ENCODE data around the gene TSHZ2. TPM values are rescaled to one million over a fixed set of nuclear protein-coding genes. Genes with fewer than 3 reads are reported as not detected.

The TSHZ2 gene
- total RNA-seq, 1 experiment from 2014 or later = 0.07 TPM

DNA sequence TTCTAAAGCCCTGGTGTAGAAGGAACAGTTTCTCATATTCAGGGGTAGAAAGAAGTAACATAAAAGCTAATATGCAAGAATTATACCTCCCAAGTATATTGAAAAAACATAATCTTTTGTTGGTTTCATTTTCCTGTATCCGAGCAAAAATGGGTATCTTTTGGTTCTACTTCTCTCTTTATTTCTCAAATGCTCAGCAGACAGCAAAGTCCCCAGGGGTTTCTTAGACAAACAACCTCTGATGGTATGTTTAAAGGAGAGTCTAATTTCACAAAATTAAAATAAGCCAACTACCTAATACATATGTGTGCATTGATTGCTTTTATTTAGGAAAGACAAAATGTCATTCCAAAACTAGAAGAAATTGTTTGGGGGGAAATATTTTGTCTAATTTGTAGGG is 131.0 kb downstream of the TSHZ2 start:
- no peak overlapping the region for H3T11ph ChIP-seq (ENCODE audit: low read length)
- H3K4me1 Mint-ChIP-seq = peaks cover 7 to 10% of the 10 kb centered on the region in 2 experiments; a peak in 1 of 4 replicates
- no peak overlapping the region for H3K56ac ChIP-seq (ENCODE audit: insufficient read length, low read depth, low read length)
- H3K14ac ChIP-seq (ENCODE audit: insufficient read depth, low read length) = no peak overlapping the region
- H3K27ac ChIP-seq (ENCODE audit: insufficient read length, low read depth, low read length) = no peak overlapping the region
- H3K79me2 ChIP-seq (ENCODE audit: insufficient read depth, low read length) = no peaks in the 10 kb centered on the region
- WGBS (ENCODE audit: extremely low coverage, insufficient read length, low lambda C conversion rate) = no CpG with 5 or more reads among the region's 1 CpG
- no peak overlapping the region for H2BK15ac ChIP-seq (ENCODE audit: low read depth, low read length)
- H2BK12ac ChIP-seq (ENCODE audit: insufficient read length, low read depth, low read length) = no peak overlapping the region
- no peaks in the 10 kb centered on the region for H3K79me1 ChIP-seq (ENCODE audit: insufficient read depth, low read depth, low read length, poor library complexity, severe bottlenecking)
- H2BK5ac ChIP-seq (ENCODE audit: insufficient read length, low read length) = no peak overlapping the region
- TF ChIP-seq, protein P1, sequence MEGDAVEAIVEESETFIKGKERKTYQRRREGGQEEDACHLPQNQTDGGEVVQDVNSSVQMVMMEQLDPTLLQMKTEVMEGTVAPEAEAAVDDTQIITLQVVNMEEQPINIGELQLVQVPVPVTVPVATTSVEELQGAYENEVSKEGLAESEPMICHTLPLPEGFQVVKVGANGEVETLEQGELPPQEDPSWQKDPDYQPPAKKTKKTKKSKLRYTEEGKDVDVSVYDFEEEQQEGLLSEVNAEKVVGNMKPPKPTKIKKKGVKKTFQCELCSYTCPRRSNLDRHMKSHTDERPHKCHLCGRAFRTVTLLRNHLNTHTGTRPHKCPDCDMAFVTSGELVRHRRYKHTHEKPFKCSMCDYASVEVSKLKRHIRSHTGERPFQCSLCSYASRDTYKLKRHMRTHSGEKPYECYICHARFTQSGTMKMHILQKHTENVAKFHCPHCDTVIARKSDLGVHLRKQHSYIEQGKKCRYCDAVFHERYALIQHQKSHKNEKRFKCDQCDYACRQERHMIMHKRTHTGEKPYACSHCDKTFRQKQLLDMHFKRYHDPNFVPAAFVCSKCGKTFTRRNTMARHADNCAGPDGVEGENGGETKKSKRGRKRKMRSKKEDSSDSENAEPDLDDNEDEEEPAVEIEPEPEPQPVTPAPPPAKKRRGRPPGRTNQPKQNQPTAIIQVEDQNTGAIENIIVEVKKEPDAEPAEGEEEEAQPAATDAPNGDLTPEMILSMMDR (conservative IDR thresholded peaks at IDR 0.05) = no peak
- no peaks in the 10 kb centered on the region for H4K20me1 ChIP-seq (ENCODE audit: control insufficient read depth, insufficient read depth, insufficient read length)
- no peak overlapping the region for H3K18ac ChIP-seq (ENCODE audit: insufficient read length, low read depth, low read length)
- no peak overlapping the region for H3K4me3 Mint-ChIP-seq
- H3K9ac ChIP-seq (ENCODE audit: extremely low read depth, insufficient read length, low read length) = no peak overlapping the region
- no peaks in the 10 kb centered on the region; the same call in 1 of the 2 replicates for H3K4me1 ChIP-seq (ENCODE audit: insufficient read depth, low read length)
- H4K91ac ChIP-seq (ENCODE audit: insufficient read length, low read depth, low read length) = no peak overlapping the region
- no peak overlapping the region for H4K5ac ChIP-seq (ENCODE audit: insufficient read length, low read depth, low read length)
- no peaks in the 10 kb centered on the region for H3K27me3 ChIP-seq (ENCODE audit: insufficient read depth, low read length)
- peaks cover 2% of the 10 kb centered on the region; the same call in 1 of the 2 replicates for H3K27me3 Mint-ChIP-seq (ENCODE audit: low read depth)
- no peaks in the 10 kb centered on the region for H3K9me3 ChIP-seq (ENCODE audit: control insufficient read depth, low read depth, low read length)
- H2AFZ ChIP-seq (ENCODE audit: low read length) = no peak overlapping the region
- no peaks in the 10 kb centered on the region for H3K23me2 ChIP-seq (ENCODE audit: insufficient read length, low read depth, low read length, poor library complexity, severe bottlenecking)
- H3K4ac ChIP-seq (ENCODE audit: low read depth, low read length) = no peak overlapping the region
- H3K36me3 Mint-ChIP-seq (ENCODE audit: insufficient read depth in 1 of 3, low read depth in 3 of 3) = no peaks in the 10 kb centered on the region; a peak in 2 of 7 replicates
- H3K23ac ChIP-seq (ENCODE audit: insufficient read length, low read depth, low read length) = no peak overlapping the region
- peaks cover 2 to 3% of the 10 kb centered on the region in 2 experiments; a peak in 2 of 5 replicates for H3K9me3 Mint-ChIP-seq
- no peak overlapping the region for H4K8ac ChIP-seq (replicated peaks; ENCODE audit: insufficient read length, low read depth, low read length)
- H2BK120ac ChIP-seq (ENCODE audit: low read depth, low read length, poor library complexity, severe bottlenecking) = no peak overlapping the region
- H2BK20ac ChIP-seq (ENCODE audit: low read depth, low read length, poor library complexity, severe bottlenecking) = no peak overlapping the region
- no peak overlapping the region for H3K27ac Mint-ChIP-seq
- no peak overlapping the region for H2AK5ac ChIP-seq (ENCODE audit: insufficient read length, low read length)
- no peak for DNase-seq
- H3K4me2 ChIP-seq (ENCODE audit: insufficient read depth, insufficient read length, low read length) = no peak overlapping the region

All from H9 (cell line).